Calu3 (cell line): ENCODE measurements around the gene KATNAL2. TPM values are rescaled to one million over a fixed set of nuclear protein-coding genes. Genes with fewer than 3 reads are reported as not detected.

Source experiments
- BruUV-seq: library from RNA; stranded (reverse); fragments of 400-500 nt; replicated peaks from 2 replicates; lab custom pipeline; 2021; lab: Mats Ljungman, UMichigan
- CTCF ChIA-PET: fragments of 300-600 bp; sonication (Branson Sonifier 250); formaldehyde crosslinking; loops from one replicate; lab custom pipeline; 2022; ENCODE audit warnings: antibody characterized with exemption; lab: Charles Lee
- DNase-seq: peaks from one replicate; pipeline ENCODE4 v3.0.0; 2022
- H3K27ac Mint-ChIP-seq: one replicate; pipeline ENCODE4 v1.8.0; 2022; ENCODE audit warnings: mixed read lengths; ENCODE audit not compliant: unreplicated experiment
- H3K27me3 Mint-ChIP-seq: one replicate; pipeline ENCODE4 v1.8.0; 2022; ENCODE audit warnings: mixed read lengths; ENCODE audit not compliant: unreplicated experiment
- H3K36me3 Mint-ChIP-seq: one replicate; pipeline ENCODE4 v1.8.0; 2022; ENCODE audit warnings: mild to moderate bottlenecking, moderate library complexity, mixed read lengths; ENCODE audit not compliant: insufficient read depth, unreplicated experiment
- H3K4me1 Mint-ChIP-seq: one replicate; pipeline ENCODE4 v1.8.0; 2022; ENCODE audit warnings: mild to moderate bottlenecking, low read depth, mixed read lengths; ENCODE audit not compliant: unreplicated experiment
- H3K4me3 Mint-ChIP-seq: one replicate; pipeline ENCODE4 v1.8.0; 2022; ENCODE audit warnings: mild to moderate bottlenecking, low read depth, moderate library complexity, mixed read lengths; ENCODE audit not compliant: unreplicated experiment
- H3K9me3 Mint-ChIP-seq: one replicate; pipeline ENCODE4 v1.8.0; 2022; ENCODE audit warnings: low read depth, mixed read lengths; ENCODE audit not compliant: unreplicated experiment
- intact Hi-C: fragments of 100-400 bp; cut with micrococcal nuclease; formaldehyde crosslinking; loops from one replicate; pipeline ENCODE4 v1.10.0; 2022; ENCODE audit not compliant: unreplicated experiment
- total RNA-seq: library from RNA; stranded (reverse); gene quantifications from 2 replicates; pipeline ENCODE4 v1.2.3, GENCODE V29; 2022
- TF ChIP-seq, protein P1 (sequence below): fragments of 200-600 bp; IDR thresholded peaks from one replicate; pipeline ENCODE4 v1.8.0; 2022; ENCODE audit warnings: antibody characterized with exemption; ENCODE audit not compliant: unreplicated experiment

The KATNAL2 gene
- total RNA-seq, 1 experiment from 2014 or later, result 5.7 TPM

DNA sequence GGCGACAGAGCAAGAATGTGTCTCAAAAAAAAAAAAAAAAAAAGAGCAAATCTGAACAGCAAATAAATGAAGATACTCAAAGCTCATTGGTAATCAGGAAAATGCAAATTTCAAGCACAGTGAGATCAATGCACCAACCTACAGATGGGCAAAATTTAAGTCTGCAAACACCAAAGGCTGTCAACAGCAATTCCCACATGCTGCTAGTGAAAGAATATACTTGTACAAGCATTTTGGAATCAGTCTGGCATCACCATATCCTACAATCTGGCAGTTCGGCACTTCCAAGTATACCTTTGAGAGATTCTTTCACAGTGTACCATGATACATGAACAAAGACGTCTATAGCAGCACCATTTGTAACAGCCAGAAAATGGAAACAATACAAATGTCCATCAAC lies 228.8 kb downstream of the KATNAL2 start:
- no TSS peak for BruUV-seq
- no peaks in the 10 kb centered on the region for H3K9me3 Mint-ChIP-seq
- TF ChIP-seq, protein P1, sequence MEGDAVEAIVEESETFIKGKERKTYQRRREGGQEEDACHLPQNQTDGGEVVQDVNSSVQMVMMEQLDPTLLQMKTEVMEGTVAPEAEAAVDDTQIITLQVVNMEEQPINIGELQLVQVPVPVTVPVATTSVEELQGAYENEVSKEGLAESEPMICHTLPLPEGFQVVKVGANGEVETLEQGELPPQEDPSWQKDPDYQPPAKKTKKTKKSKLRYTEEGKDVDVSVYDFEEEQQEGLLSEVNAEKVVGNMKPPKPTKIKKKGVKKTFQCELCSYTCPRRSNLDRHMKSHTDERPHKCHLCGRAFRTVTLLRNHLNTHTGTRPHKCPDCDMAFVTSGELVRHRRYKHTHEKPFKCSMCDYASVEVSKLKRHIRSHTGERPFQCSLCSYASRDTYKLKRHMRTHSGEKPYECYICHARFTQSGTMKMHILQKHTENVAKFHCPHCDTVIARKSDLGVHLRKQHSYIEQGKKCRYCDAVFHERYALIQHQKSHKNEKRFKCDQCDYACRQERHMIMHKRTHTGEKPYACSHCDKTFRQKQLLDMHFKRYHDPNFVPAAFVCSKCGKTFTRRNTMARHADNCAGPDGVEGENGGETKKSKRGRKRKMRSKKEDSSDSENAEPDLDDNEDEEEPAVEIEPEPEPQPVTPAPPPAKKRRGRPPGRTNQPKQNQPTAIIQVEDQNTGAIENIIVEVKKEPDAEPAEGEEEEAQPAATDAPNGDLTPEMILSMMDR, result no peak
- peaks cover 20% of the 10 kb centered on the region for H3K36me3 Mint-ChIP-seq
- H3K4me3 Mint-ChIP-seq, result no peak overlapping the region
- H3K27ac Mint-ChIP-seq, result no peak overlapping the region
- DNase-seq, result no peak
- no peaks in the 10 kb centered on the region for H3K27me3 Mint-ChIP-seq
- H3K4me1 Mint-ChIP-seq, result peaks cover 24% of the 10 kb centered on the region
- intact Hi-C loops, result no loop called here
- CTCF ChIA-PET, result no interaction called here

DNA sequence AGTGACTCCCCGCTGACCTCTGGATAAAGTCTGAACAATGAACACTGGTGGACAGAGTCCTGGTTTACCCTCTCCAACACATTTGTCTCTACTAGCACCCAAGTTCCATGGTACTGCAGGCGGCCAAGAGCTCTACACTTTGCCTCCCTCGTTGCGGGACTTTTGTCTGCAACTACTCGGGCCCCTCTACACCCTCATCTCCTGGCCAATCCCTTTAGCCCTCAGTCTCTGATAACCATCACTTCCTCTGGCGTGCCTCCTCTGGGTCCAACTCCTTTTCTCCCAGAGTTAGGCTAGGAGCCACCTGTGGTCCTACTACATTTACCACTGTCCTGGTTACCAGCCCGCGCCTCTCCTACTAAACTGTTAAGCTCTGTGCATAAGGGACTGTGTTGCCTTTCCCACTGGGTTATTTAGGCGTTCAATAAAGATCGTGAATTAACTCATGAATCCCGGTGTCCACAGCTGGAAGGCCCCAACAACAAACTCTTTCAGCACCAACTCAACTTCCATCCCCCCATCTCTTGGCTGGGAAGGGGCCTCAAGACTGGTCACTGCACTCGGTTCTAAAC lies 232.1 kb downstream of the KATNAL2 start:
- peak; percentile 19 for DNase-seq
- Mint-ChIP-seq H3K36me3 (peaks cover 22% of the 10 kb centered on the region), H3K4me3 (peak overlapping the region; percentile 93), H3K4me1 (peaks cover 31% of the 10 kb centered on the region), H3K9me3 (no peaks in the 10 kb centered on the region), H3K27ac (peak overlapping the region; percentile 91), H3K27me3 (no peaks in the 10 kb centered on the region)
- TF ChIP-seq, protein P1, result no peak
- CTCF ChIA-PET, result interaction anchor here (1.6 kb wide), 1 partner anchor 55 kb away, joined by 6 read pairs; no protein-coding TSS in a partner anchor
- intact Hi-C loops, result loop anchor here (2.0 kb wide), 1 partner anchor 25 kb away; no protein-coding TSS in a partner anchor
- BruUV-seq, result no TSS peak

- TF ChIP-seq, protein P1, result no peak
- Mint-ChIP-seq H3K27me3 (no peaks in the 10 kb centered on the region), H3K27ac (peak within 1 kb of the TSS; percentile 91), H3K9me3 (no peaks in the 10 kb centered on the region), H3K4me3 (peak within 1 kb of the TSS; percentile 93), H3K4me1 (peaks cover 31% of the 10 kb centered on the region), H3K36me3 (peaks cover 22% of the 10 kb centered on the region)
- DNase-seq, result peak; percentile 89
- intact Hi-C loops, result no loop called here
- TSS peak; percentile 28 for BruUV-seq
- CTCF ChIA-PET, result interaction anchor here (1.6 kb wide), 1 partner anchor 55 kb away, joined by 6 read pairs; no protein-coding TSS in a partner anchor
Measured at GRCh38 chr18:47150029-47150823, 232.8 kb downstream of the KATNAL2 start, which contains the start of gene HDHD2. TSS of gene HDHD2 (minus strand) at chr18:47150500. CDS start at chr18:47136439, 14,061 bp downstream.

DNA sequence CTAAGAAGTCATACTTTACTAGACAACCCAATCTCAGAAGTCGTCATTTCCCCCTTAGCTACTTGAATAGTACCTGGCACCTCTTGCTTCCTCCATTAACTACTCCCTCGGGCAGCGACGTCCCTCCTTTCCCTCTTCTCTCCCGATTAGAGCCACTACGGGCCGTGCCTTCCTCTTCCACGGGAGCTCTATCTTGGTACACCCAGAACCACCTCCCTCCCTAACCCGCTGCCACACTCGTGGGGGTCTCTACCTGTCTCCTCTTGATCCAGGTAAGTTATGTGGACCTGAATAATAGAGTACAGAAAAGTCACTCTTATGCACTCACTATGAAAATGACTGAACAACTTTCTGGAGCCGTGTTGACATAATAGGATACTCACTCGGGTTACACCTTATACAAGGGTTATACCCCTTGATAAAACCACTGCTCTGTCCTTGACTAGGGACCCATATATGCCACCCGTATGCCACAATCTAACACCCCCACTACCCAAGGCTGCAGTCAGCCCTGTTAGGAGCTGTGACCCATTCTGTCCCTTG lies 233.5 kb downstream of the KATNAL2 start:
- H3K27ac Mint-ChIP-seq, result peak overlapping the region; percentile 91
- BruUV-seq, result TSS peak; percentile 26
- intact Hi-C loops, result no loop called here
- H3K9me3 Mint-ChIP-seq, result no peaks in the 10 kb centered on the region
- TF ChIP-seq, protein P1, result no peak
- H3K36me3 Mint-ChIP-seq, result peaks cover 22% of the 10 kb centered on the region
- CTCF ChIA-PET, result interaction anchor here (0.6 to 1.6 kb wide), 2 partner anchors 15 to 54 kb away, joined by 5 to 6 read pairs; no protein-coding TSS in a partner anchor
- no peaks in the 10 kb centered on the region for H3K27me3 Mint-ChIP-seq
- H3K4me3 Mint-ChIP-seq, result peak overlapping the region; percentile 93
- DNase-seq, result no peak
- peaks cover 31% of the 10 kb centered on the region for H3K4me1 Mint-ChIP-seq
